DMS 273 treated with DMSO at 0.1 percent for 48 hours (cell line): ENCODE data around the gene YJU2.
A peak's percentile ranks its signal among the peaks of the same experiment; 100 is the strongest.

ENCODE experiments used
- DNase-seq: peaks from one replicate; lab custom pipeline; 2025; lab: John Stamatoyannopoulos, UW

The YJU2 gene

DNA sequence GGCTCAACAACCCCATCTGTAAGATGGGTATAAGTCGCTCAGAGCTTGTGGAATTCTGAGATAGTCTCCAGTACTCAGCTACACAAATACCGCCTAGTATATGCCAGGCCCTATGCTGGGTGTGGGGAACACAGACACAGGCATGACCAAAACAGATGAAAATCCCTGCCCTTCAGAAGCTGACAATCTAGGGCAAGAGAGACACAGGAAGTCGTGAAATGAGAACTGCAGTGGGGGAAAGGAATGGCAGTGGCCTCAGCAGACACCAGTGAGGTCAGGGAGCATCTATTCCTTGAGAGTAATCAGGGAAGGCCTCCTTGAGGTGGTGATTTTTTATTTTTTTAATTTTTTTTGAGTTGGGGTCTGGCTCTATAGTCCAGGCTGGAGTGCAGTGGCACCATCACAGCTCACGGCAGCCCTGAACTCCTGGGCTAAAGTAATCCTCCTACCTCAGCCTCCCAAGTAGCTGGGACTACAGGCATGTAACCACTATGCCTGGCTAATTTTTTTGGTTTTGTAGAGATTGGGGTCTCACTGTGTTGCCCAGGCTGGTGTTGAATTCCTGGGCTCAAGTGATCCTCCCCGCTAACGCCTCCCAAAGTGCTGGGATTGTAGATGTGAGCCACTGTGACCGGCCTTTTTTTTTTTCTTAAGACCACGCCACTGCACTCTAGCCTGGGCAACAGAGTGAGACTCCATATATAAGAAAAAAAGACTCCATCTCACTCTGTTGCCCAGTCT is 52.1 kb downstream of the YJU2 start:
- no peak for DNase-seq

DNA sequence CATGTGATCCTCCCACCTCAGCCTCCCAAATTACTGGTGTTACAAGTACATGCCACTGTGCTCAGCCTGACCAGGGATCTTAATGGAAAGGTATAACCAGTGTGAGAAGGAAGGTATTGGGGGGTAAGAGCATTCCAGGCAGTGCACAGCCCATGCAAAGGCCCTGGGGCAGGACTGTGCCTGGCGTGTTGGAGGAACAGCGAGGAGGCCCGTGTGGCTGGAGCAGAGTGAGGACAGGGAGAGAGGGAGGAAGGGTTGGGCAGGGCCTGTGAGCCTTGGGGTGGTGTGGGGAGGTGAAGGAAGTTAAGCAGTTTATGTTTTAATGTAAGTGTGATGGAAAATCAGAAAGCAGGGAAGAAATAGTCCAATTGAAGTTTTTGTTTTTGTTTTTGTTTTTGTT is 53.7 kb downstream of the YJU2 start:
- no peak for DNase-seq

DNA sequence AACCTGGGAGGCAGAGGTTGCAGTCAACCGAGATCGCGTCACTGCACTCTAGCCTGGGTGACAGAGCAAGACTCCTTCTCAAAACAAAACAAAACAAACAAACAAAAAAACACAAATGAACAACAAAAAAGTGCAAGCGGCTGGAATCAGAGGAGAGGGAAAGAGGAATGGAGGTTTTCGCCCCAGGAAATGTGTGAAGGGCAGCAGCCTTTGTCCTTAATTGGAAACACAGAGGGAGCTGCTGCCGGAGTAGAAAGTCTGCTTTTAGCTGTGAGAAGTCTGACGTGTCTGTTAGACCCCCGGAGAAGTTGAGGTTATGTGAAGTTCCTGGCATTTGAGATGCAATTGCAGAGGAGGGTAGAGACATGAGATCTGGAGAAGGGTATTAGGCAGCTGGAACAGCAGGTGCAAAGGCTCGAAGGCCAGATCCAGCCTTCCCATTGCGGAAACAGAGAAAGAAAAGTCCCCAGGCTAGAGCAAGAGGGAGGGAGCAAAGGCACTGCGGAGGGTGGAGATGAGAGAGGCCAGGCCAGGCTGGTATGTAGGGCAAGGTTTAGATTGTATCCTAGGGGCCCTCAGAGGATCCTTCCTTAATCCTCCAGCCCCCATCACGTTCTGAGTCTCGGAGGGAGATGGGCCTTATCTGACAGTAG is 54.8 kb downstream of the YJU2 start:
- DNase-seq: no peak

GRCh38 chr19:4302243-4302640 is 55.4 kb downstream of the YJU2 start, which contains the start of gene TMIGD2:
TMIGD2 (minus strand) TSS chr19:4302389; CDS start chr19:4302385, 4 bp downstream.
- no peak for DNase-seq

- DNase-seq: no peak
These were observed 57.1 kb downstream of the YJU2 start for GRCh38 chr19:4303819-4304537.

GRCh38 chr19:4304538-4305256 is 57.8 kb downstream of the YJU2 start, which contains the start of gene FSD1:
FSD1 (plus strand) TSS chr19:4304598; CDS start chr19:4304747, 149 bp downstream.
- DNase-seq: peak; percentile 58

- DNase-seq: no peak
These were observed 58.4 kb downstream of the YJU2 start for GRCh38 chr19:4305257-4305612.

- no peak for DNase-seq
These were observed 58.8 kb downstream of the YJU2 start for GRCh38 chr19:4305659-4306058.

- no peak for DNase-seq
These were observed 63.6 kb downstream of the YJU2 start for GRCh38 chr19:4310247-4311121.

- no peak for DNase-seq
These were observed 67.1 kb downstream of the YJU2 start for GRCh38 chr19:4313847-4314490.

GRCh38 chr19:4316956-4317355 is 70.1 kb downstream of the YJU2 start:
- no peak for DNase-seq

DNA sequence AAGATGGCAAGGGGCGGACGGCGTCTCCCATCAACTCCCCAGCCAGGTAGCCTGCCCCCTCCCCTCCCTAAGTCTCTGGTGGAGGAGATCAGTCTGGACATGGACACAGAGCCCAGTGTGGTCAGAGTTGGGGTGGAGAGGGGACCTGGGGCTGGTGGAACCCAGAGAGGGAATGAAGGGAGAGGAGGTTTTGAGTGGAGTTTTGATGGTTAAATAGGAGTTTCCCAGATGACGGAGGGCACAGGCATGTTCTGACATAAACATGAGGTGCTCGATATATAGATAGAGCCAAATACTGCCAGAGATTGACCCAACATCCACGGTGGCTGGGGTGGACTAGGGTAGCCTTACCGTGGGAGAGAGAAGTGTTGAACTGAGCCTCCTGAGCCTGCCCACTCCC is 71.6 kb downstream of the YJU2 start:
- DNase-seq: no peak
